T47D (cell line): ENCODE results near the gene NME3.

Experiments used
- DNase-seq, 2 experiments: peaks; one replicate each; pipeline versions ENCODE4 v3.0.0 to v3.0.0-alpha.2; 2011 to 2012; ENCODE audit warnings: low read depth in 1 of 2, low spot score in 1 of 2
- JUND ChIP-seq: IDR thresholded peaks from 2 replicates; pipeline ENCODE4 v1.6.1; 2012; ENCODE audit warnings: low read depth
- in situ Hi-C: cut with HindIII; loops from 2 replicates; pipeline ENCODE4 v1.10.0; 2016; ENCODE audit warnings: low sequenced_read_pairs, low pct_unique_long_range_greater_than_20kb

Gene NME3

DNA sequence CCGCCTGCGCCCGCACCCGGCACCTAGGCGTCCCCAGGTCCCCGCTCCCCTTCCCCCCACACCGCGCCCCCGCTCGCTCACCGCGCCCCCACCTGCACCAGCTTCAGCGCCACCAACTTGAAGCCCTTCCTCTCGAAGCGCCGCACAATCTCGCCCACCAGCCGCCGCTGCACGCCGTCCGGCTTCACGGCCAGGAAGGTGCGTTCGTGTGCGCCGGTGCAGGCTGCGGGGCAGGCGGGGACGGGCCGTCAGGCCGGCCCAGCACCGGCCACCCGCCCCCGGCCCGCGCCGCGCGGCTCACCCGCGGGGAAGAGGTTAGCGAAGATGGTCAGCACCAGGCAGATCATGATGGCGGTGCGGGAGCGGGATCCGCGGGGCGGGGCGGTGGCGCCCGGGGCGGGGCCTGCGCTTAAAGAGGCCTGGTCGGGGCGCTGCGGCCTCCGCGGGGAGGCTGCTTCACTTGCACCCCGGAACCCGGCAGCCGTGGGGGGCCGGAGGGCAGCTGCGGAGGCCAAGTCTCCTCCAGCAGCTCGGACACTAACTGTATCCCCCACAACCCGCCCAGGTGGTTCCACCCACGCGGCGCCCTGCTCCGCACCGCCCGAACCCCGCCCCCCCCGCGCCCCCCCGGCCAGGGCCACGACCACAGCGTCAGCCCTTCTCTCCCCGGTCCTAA is at the start of gene NME3:
Gene NME3 (minus strand): TSS at position 356 of the 676 bp plus-strand sequence. CDS start 9 bp downstream, at position 347.
- peak; percentile 77 to 88 for DNase-seq
- in situ Hi-C loops = no loop called here
- no peak for TF ChIP-seq JUND

DNA sequence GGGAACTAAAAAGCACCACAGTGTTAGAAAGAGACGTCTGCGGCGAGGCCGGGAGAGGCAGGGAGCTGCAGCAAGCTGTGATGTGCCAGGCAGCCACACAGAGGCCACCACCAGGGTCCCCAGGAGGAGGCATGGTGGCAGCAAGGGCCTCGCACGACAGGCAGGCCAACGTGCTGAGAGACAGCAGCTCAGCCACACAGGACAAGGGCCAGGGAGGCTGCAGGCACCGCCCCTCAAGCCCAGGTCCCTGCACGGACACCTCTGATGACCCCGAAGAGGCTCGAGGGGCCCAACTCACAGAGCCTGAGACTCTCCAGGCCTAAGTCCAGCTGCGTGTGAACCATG is 49.6 kb upstream of the NME3 start:
- TF ChIP-seq JUND = no peak
- in situ Hi-C loops = no loop called here
- DNase-seq = no peak

DNA sequence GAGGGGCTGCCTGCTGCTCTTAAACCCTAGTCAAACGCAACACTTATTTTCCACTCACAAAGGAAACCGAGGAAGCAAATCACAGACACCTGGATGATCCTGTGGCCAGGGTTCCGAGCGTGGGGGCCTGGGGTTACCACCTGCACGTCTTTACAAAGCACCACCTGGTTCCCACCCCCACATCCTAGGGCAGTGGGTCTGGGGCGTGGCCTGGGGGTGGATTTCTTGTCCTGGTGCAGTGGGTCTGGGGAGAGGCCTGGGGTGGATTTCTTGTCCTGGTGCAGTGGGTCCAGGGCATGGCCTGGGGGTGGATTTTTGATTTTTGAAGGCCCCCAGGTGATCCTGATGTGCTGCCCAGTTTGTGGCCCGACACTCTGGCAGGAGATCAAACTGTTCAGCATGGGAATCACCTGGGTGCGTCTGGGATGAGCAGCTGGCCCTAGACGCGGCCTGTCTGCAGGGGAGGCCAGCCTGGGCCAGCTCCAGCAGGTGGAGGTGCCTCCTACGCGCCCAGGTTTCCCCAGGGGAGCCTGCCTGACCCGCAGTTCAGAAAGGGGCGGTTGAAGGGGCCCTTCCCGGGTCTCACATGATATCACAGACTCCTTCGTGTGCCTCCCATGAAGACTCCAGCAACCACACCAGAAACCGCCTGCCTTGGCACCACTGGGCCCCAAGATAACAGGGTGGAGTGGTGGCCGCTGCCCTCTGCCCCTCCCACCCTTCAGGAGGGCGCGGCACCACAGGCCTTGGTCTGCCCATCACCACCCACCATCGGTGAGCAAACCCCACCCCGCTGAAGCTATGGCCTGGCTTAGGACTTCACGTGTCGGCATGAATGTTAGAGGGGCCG is 49.0 kb upstream of the NME3 start:
- in situ Hi-C loops = no loop called here
- DNase-seq = no peak
- no peak for TF ChIP-seq JUND

DNA sequence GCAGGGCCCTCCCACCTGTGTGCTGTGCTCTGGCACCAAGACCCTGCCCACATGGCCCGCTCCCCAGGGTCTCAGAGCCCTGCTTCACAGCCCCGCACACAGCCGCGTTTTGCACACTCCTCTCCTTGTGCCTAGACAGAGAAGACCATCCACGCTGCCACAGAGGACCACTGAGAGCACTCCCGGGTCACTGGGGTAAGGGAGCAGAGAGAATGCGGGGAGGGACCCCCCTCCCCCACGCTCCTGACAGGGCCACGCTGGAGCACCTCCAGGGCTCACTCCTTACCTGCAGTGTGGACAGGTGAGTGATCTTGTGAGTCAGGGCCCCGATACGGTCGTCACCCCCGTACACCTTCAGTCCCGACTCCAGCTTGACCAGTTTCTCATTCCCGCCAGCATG is 48.3 kb upstream of the NME3 start:
- DNase-seq = no peak
- TF ChIP-seq JUND = no peak
- in situ Hi-C loops = no loop called here

DNA sequence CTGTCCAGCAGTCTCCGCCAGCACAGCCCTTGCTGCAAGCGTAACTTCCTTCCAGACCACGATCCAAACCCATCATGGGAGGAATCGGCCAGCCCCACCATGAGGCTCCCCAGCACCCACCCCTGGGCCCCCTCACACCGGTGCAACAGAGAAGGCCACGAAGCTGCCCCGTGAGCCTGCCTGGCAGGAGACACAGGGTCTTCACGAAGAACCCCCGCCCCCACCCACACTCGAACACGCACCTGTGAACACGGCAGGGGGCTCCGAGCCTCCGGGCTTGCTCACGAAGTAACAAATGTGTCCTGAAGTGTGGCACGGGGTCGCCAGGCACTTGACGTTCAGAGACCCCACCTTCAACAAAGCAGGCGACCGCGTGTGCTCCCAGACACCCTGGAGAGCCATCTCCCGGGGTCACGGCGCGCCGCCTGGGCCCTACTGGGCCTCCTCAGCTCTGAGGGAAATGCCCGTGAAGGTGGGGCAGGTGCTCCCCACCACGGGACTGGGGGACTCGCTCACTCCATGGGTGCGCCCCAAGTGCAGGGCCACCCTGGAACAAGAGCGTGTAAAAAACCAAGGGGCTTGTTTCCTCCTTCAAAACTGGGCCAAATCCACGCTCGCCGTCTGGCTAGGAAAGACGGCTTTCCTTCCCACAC is 47.7 kb upstream of the NME3 start:
- TF ChIP-seq JUND = no peak
- in situ Hi-C loops = no loop called here
- no peak for DNase-seq

DNA sequence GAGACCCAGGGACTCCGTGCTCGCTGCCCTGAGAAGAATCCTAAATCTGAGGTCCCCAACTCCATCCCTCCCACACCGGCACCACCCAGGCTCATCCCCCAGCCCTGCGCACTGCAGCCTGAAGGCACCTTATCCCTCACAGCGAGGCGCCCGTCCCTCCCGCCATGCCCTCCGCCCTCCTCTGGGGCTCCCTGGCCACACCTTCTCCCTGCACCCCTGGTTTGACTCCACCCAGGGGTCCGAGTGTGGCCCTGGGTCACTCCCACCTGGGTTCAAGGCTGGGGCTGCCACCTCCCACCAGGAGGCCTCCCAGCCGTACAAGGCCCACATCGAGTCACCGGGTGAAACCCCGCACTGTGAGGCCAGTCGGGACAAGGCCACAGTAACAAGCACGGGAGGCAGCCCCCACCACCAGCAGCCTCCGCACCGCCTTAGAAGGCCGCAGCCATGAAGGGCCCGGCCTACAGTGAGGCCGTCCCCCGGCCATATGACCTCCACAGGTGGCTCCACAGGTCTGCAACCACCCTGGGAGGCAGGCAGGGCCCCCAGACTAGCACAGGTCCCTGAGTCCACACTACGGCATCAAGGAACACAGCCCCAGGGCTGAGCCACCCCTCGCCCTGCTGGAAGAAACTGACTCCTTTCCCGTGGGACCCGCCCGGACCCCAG is 47.0 kb upstream of the NME3 start:
- in situ Hi-C loops = no loop called here
- TF ChIP-seq JUND = no peak
- no peak for DNase-seq

DNA sequence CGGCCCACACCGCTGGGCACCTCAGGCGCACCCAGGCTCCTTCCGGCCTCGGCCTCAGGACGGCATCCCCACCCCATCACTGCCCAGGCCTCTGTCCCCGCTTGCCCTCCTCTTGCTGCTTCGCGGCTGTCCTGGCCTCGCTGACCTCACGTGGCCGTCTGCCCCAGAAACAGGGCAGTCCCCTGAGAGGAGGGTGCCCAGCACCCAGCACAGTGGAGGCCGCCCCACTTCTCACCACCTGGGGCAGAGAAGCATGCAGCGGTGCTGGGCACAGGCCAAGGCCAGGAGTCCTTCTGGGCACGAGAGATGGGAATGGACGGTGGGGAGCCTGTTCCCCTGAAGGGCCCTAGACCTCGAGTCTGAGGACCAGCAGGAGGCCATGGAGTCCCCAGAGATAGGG is 46.4 kb upstream of the NME3 start:
- no peak for DNase-seq
- in situ Hi-C loops = no loop called here
- TF ChIP-seq JUND = no peak

DNA sequence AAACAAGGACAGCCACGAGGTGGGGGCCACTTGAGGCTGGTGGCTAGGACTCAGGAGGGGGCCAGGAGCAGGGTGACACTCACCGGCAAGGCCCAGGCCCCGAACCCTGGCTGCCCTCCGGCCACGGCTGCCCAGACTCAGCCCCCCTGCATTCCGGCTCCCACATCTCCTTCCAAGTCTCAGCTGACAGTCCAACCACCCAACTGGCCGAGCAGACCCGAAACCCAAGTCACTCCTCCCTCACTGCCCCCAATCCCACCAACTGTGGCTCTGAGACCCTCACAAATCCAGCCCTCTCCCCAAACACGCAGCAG is 45.9 kb upstream of the NME3 start:
- in situ Hi-C loops = no loop called here
- no peak for DNase-seq
- no peak for TF ChIP-seq JUND

DNA sequence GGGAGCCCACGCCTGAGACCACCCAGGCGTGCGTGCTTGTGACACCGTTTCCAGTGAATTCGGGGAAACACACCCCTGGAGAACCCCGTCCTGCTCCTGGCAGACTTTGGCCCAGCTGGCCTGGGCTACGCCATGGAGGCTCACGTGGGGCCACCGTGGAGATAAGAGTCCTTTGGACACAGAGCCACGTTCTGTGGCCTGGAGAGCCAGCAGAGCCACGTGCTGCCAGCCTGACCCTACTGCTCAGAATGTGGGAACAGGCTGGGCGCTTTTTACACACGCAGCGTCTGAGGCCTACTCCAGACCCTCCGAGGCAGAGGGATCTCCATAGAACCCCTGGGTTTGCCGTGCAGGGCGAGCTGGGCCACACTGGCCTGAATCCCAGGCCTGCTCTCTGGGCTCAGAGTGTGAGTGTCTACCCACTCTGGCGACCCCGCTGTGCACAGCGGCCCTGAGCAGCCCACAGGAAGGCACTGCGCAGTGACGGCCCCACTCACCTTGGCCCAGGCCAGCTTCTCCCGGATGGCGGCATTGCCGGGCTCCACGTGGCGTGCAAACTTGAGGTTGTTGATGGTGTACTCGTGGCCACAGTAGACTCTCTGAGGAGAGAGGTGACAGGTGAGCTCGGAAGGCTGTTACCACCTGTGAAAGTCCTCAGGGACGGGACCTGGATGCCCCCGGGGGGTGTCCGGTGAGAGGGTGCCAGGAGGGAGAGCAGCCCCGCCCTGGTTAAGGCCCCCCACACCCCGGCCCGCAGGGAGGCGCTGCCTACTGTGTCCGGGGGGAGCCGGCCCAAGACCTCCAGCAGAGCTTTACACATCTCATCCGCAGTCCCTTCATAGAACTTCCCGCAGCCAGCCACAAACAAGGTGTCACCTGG is 45.3 kb upstream of the NME3 start:
- in situ Hi-C loops = no loop called here
- no peak for DNase-seq
- TF ChIP-seq JUND = no peak

DNA sequence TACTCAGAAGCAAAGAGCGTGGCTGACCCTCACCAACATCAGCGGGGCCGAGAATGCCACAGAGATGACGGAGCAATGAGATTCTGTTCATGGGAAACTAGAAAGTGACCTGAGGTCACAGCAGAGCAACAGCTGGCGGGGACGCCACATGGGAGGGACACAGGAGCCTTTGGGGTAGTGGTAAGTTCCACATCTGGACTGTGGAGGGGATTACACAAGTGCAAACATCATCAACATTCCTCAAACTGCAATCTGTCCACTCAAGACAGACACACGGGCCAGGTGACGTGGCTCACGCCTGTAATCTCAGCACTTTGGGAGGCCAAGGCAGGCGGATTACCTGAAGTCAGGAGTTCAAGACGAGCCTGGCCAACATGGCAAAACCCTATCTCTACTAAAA is 44.1 kb upstream of the NME3 start:
- in situ Hi-C loops = no loop called here
- TF ChIP-seq JUND = no peak
- DNase-seq = no peak

DNA sequence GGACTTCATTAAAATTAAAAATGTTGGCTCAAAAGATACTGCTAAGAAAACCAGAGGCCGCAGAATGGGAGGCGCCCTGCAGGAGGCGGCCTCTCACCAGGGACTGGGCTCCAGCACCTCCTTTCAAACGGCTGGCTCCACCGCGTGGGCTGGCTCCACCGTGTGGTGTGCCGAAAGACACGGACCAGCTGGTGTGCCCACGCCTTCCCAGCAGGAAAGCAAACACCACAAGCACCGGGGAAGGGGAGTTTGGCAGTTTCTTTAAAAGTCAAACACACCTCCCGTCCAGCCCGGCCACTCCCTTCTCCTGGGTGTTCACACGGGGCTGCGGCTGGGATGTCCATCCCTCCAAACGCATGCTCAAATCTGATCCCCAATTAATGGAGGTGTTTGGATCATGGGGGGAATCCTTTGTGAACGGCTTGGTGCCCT is 41.4 kb upstream of the NME3 start:
- peak; percentile 74 to 88 for DNase-seq
- in situ Hi-C loops = no loop called here
- no peak for TF ChIP-seq JUND

DNA sequence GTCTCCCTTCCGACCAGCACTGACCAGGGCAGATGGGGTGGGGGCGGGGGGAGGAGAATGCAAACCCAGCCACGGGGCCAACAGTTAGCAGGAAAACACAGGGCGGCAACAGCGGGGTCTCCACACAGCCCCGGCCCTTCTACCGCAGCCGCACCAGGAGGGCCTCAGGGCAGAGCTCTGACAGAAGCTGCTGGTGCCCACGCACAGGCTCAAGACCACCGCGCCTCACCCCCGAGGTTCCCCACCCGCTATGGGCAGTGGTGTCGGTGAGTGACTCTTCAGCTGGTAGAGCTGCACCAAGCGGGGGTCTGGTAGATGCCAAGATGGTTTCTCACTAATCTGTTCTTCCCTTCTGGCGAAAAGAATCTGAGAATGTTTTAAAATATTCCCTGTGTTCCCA is 39.2 kb upstream of the NME3 start:
- in situ Hi-C loops = no loop called here
- TF ChIP-seq JUND = no peak
- no peak for DNase-seq
